ENCODE data around the gene GATA1.

- no peak for TF ChIP-seq POLR2A (IDR thresholded peaks at IDR 0.05)
- TF ChIP-seq CTCF (IDR thresholded peaks at IDR 0.05) = no peak
These were observed 11.9 kb downstream of the GATA1 start for GRCh38 chrX:48798318-48798717.

All from heart left ventricle (tissue), 13 donors.